Mucosa of descending colon (tissue), 3 donors: ENCODE data around the gene SYT2. TPM values are rescaled to one million over a fixed set of nuclear protein-coding genes. Genes with fewer than 3 reads are reported as not detected.
"Not testable (repeated sequence)": the region's sequence is repeated elsewhere in the genome, so short reads cannot be mapped to it uniquely, and the experiment has no call there.

Source experiments
- ATAC-seq: fragments of 200-7000 bp; cut with Tn5 transposase; one replicate; pipeline ENCODE4 v1.9.1; 2020; ENCODE audit warnings: mild to moderate bottlenecking, moderate library complexity
- DNase-seq, 3 donors: peaks; one replicate each; pipeline ENCODE4 v3.0.0-alpha.2; 2020
- H3K36me3 ChIP-seq: fragments of 200-600 bp; one replicate; pipeline ENCODE4 v1.8.0; 2021; ENCODE audit warnings: low read depth, mild to moderate bottlenecking
- H3K4me1 ChIP-seq: fragments of 200-600 bp; one replicate; pipeline ENCODE4 v1.8.0; 2021; ENCODE audit warnings: low read depth, mild to moderate bottlenecking
- H3K4me3 ChIP-seq: fragments of 200-600 bp; one replicate; pipeline ENCODE4 v1.8.0; 2021; ENCODE audit warnings: mild to moderate bottlenecking
- H3K9me3 ChIP-seq: fragments of 200-600 bp; one replicate; pipeline ENCODE4 v1.8.0; 2021; ENCODE audit warnings: mild to moderate bottlenecking
- CTCF ChIP-seq: fragments of 200-600 bp; IDR thresholded peaks from one replicate; pipeline ENCODE4 v1.8.0; 2022; ENCODE audit warnings: antibody characterized with exemption, mild to moderate bottlenecking
- intact Hi-C, 2 donors: fragments of 100-400 bp; cut with DNase I in 1 of 2; cut with micrococcal nuclease in 1 of 2; formaldehyde crosslinking; loops; one replicate each; pipeline versions ENCODE4 v1.11.0 to v1.11.1; 2022; cut with DNase I, micrococcal nuclease
- total RNA-seq, 3 donors: library from RNA; stranded (reverse); fragmentation: NEBNext Ultra II Directional in 2 of 3; extraction: Animal tissue kit (Norgen Biotek cat#: 25700) in 2 of 3; gene quantifications; one replicate each; pipeline versions ENCODE4 v1.2.1 to v1.2.4, GENCODE V29; 2021 to 2023
- donor health status: DM: no; HTN: no; CAD: no; lungs with moderate emphysema.
- donor health status: DM: no; HTN: no; CAD: no.
- donor health status: DM: no; HTN: yes; CAD: no.

SYT2 gene
- total RNA-seq, 3 donors from 2014 or later = 0.16 to 0.43 TPM; not detected in 1

- Histone ChIP-seq H3K36me3 (no peaks in the 10 kb centered on the region), H3K9me3 (no peaks in the 10 kb centered on the region), H3K4me1 (peaks cover 4% of the 10 kb centered on the region), H3K4me3 (no peak overlapping the region)
- no peak for DNase-seq
- TF ChIP-seq CTCF = no peak
- ATAC-seq = no peak
- intact Hi-C loops = no loop called here
Measured at GRCh38 chr1:202562444-202563060, 147.7 kb downstream of the SYT2 start.

GRCh38 chr1:202561726-202562443 lies 148.4 kb downstream of the SYT2 start:
- no peak overlapping the region for H3K4me3 ChIP-seq
- H3K4me1 ChIP-seq = peaks cover 8% of the 10 kb centered on the region
- intact Hi-C loops = no loop called here
- no peak for ATAC-seq
- DNase-seq = no peak
- no peak for TF ChIP-seq CTCF
- H3K9me3 ChIP-seq = no peaks in the 10 kb centered on the region
- H3K36me3 ChIP-seq = no peaks in the 10 kb centered on the region

- no peak for TF ChIP-seq CTCF
- DNase-seq (no peak), ATAC-seq (no peak)
- intact Hi-C loops = no loop called here
- H3K4me1 ChIP-seq = peaks cover 8% of the 10 kb centered on the region
- no peaks in the 10 kb centered on the region for H3K36me3 ChIP-seq
- H3K4me3 ChIP-seq = no peak overlapping the region
- H3K9me3 ChIP-seq = no peaks in the 10 kb centered on the region
Measured at GRCh38 chr1:202561240-202561639, 149.0 kb downstream of the SYT2 start.

- H3K4me3 ChIP-seq, H3K9me3 ChIP-seq, H3K36me3 ChIP-seq, H3K4me1 ChIP-seq, intact Hi-C loops, DNase-seq: not testable (repeated sequence)
- peak; percentile 86 for ATAC-seq
Measured at GRCh38 chr1:202557662-202558061, 152.6 kb downstream of the SYT2 start.

- DNase-seq, intact Hi-C loops, ATAC-seq, H3K9me3 ChIP-seq, H3K4me3 ChIP-seq, H3K36me3 ChIP-seq, H3K4me1 ChIP-seq: not testable (repeated sequence)
Measured at GRCh38 chr1:202556037-202556436, 154.2 kb downstream of the SYT2 start.

GRCh38 chr1:202554619-202555018 lies 155.6 kb downstream of the SYT2 start:
- intact Hi-C loops, H3K4me3 ChIP-seq: not testable (repeated sequence)

GRCh38 chr1:202553560-202554038 lies 156.7 kb downstream of the SYT2 start:
- H3K4me1 ChIP-seq = peaks cover 8% of the 10 kb centered on the region
- H3K4me3 ChIP-seq = no peak overlapping the region
- no peaks in the 10 kb centered on the region for H3K36me3 ChIP-seq
- H3K9me3 ChIP-seq = no peaks in the 10 kb centered on the region
- DNase-seq = peak in 1 of 3 donors; percentile 31
- TF ChIP-seq CTCF = no peak
- intact Hi-C loops = no loop called here
- peak; percentile 55 for ATAC-seq

More at GRCh38 chr1:202554619-202555018, 155.6 kb downstream of the SYT2 start:
- not testable (repeated sequence) for DNase-seq, H3K36me3 ChIP-seq, H3K4me1 ChIP-seq, H3K9me3 ChIP-seq
- peak; percentile 85 for ATAC-seq

GRCh38 chr1:202553078-202553477 lies 157.2 kb downstream of the SYT2 start:
- intact Hi-C loops, H3K4me1 ChIP-seq: not testable (repeated sequence)

GRCh38 chr1:202552615-202553014 lies 157.6 kb downstream of the SYT2 start:
- H3K9me3 ChIP-seq, intact Hi-C loops, H3K36me3 ChIP-seq, H3K4me1 ChIP-seq, ATAC-seq, DNase-seq, H3K4me3 ChIP-seq: not testable (repeated sequence)

More at GRCh38 chr1:202553078-202553477, 157.2 kb downstream of the SYT2 start:
- H3K36me3 ChIP-seq, DNase-seq, H3K4me3 ChIP-seq, ATAC-seq, H3K9me3 ChIP-seq: not testable (repeated sequence)
